Peyer's patch (tissue), 4 donors: ENCODE results near the gene FMN1.

ENCODE experiments used
- POLR2A ChIP-seq, 2 donors: fragments of 450-650 bp; IDR thresholded peaks; one replicate each; pipeline ENCODE4 v1.5.1; 2017; ENCODE audit warnings: antibody characterized with exemption in 2 of 2, mild to moderate bottlenecking in 2 of 2, moderate library complexity in 2 of 2
- TF ChIP-seq, protein P1 (sequence below), 6 experiments: fragments of 450-650 bp in 4 of 6; fragments of 200-600 bp in 2 of 6; sonication (generic) in 1 of 6; IDR thresholded peaks; one replicate each; pipeline ENCODE4 v1.5.1; 2017 to 2019; ENCODE audit warnings: antibody characterized with exemption in 6 of 6, mild to moderate bottlenecking in 3 of 6, moderate library complexity in 1 of 6

DNA sequence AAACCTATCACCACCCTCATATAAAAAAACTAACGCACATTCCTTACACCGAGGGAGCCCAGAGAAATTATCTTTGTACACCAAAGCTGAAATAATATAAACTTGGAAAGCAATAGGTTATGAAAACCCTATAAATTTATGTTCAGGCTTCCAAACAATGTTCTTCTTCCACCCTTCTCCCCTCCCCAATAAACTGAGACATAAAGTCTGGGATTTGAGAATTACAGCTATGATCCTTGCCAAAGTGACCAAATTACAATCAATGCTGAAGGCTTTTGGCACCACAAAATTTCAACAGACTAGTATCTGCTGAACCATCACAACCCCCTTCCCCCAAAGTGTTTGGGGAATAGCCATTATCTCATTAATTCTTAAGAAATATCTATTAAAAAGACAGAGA, 237.8 kb downstream of the FMN1 start:
- TF ChIP-seq, protein P1, sequence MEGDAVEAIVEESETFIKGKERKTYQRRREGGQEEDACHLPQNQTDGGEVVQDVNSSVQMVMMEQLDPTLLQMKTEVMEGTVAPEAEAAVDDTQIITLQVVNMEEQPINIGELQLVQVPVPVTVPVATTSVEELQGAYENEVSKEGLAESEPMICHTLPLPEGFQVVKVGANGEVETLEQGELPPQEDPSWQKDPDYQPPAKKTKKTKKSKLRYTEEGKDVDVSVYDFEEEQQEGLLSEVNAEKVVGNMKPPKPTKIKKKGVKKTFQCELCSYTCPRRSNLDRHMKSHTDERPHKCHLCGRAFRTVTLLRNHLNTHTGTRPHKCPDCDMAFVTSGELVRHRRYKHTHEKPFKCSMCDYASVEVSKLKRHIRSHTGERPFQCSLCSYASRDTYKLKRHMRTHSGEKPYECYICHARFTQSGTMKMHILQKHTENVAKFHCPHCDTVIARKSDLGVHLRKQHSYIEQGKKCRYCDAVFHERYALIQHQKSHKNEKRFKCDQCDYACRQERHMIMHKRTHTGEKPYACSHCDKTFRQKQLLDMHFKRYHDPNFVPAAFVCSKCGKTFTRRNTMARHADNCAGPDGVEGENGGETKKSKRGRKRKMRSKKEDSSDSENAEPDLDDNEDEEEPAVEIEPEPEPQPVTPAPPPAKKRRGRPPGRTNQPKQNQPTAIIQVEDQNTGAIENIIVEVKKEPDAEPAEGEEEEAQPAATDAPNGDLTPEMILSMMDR (IDR thresholded peaks at IDR 0.05): no peak
- TF ChIP-seq POLR2A (IDR thresholded peaks at IDR 0.05): no peak
